H9 (cell line): Measurements from ENCODE around the gene GPR87. TPM values are rescaled to one million over a fixed set of nuclear protein-coding genes. Genes with fewer than 3 reads are reported as not detected.

ENCODE experiments used
- DNase-seq: peaks from one replicate; pipeline ENCODE4 v3.0.0-alpha.2; 2017
- H2AFZ ChIP-seq: one replicate; pipeline ENCODE4 v1.6.1; 2013; ENCODE audit warnings: mild to moderate bottlenecking, low read length, control low read depth, moderate library complexity
- H2AK5ac ChIP-seq: 2 replicates; pipeline ENCODE4 v1.6.1; 2013; ENCODE audit warnings: low read length, control low read depth, mixed read lengths; ENCODE audit not compliant: insufficient read length
- H2BK120ac ChIP-seq: one replicate; pipeline ENCODE4 v1.6.1; 2013; ENCODE audit warnings: low read depth, mild to moderate bottlenecking, low read length, control low read depth, inconsistent platforms; ENCODE audit not compliant: poor library complexity, severe bottlenecking
- H2BK12ac ChIP-seq: 2 replicates; pipeline ENCODE4 v1.6.1; 2013; ENCODE audit warnings: low read length, control low read depth, mixed read lengths, low read depth; ENCODE audit not compliant: insufficient read length
- H2BK15ac ChIP-seq: 2 replicates; pipeline ENCODE4 v1.6.1; 2013; ENCODE audit warnings: low read depth, low read length, control low read depth
- H2BK20ac ChIP-seq: one replicate; pipeline ENCODE4 v1.6.1; 2013; ENCODE audit warnings: low read depth, mild to moderate bottlenecking, low read length, control low read depth, inconsistent platforms; ENCODE audit not compliant: poor library complexity, severe bottlenecking
- H2BK5ac ChIP-seq: 2 replicates; pipeline ENCODE4 v1.6.1; 2013; ENCODE audit warnings: low read length, control low read depth, mixed read lengths; ENCODE audit not compliant: insufficient read length
- H3K14ac ChIP-seq: 2 replicates; pipeline ENCODE4 v1.6.1; 2013; ENCODE audit warnings: low read length, control low read depth; ENCODE audit not compliant: insufficient read depth
- H3K18ac ChIP-seq: 2 replicates; pipeline ENCODE4 v1.6.1; 2013; ENCODE audit warnings: low read depth, mild to moderate bottlenecking, mixed read lengths, low read length, control low read depth; ENCODE audit not compliant: insufficient read length
- H3K23ac ChIP-seq: 2 replicates; pipeline ENCODE4 v1.6.1; 2013; ENCODE audit warnings: low read length, control low read depth, mixed read lengths, low read depth; ENCODE audit not compliant: insufficient read length
- H3K23me2 ChIP-seq: 2 replicates; pipeline ENCODE4 v1.6.1; 2013; ENCODE audit warnings: low read depth, mild to moderate bottlenecking, mixed read lengths, low read length, control low read depth; ENCODE audit not compliant: insufficient read length, poor library complexity, severe bottlenecking
- H3K27ac ChIP-seq: 2 replicates; pipeline ENCODE4 v1.5.1; 2013; ENCODE audit warnings: low read length, control low read depth, mixed read lengths, low read depth; ENCODE audit not compliant: insufficient read length
- H3K27me3 ChIP-seq: 2 replicates; pipeline ENCODE4 v1.6.1; 2013; ENCODE audit warnings: low read length, control low read depth, inconsistent platforms; ENCODE audit not compliant: insufficient read depth
- H3K4ac ChIP-seq: 2 replicates; pipeline ENCODE4 v1.6.1; 2013; ENCODE audit warnings: low read depth, mild to moderate bottlenecking, control low read depth, inconsistent platforms, low read length, moderate library complexity
- H3K4me1 ChIP-seq: 2 replicates; pipeline ENCODE4 v1.6.1; 2013; ENCODE audit warnings: low read length, control low read depth, inconsistent platforms; ENCODE audit not compliant: insufficient read depth
- H3K4me2 ChIP-seq: 2 replicates; pipeline ENCODE4 v1.6.1; 2013; ENCODE audit warnings: low read length, control low read depth, mixed read lengths; ENCODE audit not compliant: insufficient read length, insufficient read depth
- H3K56ac ChIP-seq: 2 replicates; pipeline ENCODE4 v1.6.1; 2013; ENCODE audit warnings: low read depth, mild to moderate bottlenecking, mixed read lengths, low read length, control low read depth; ENCODE audit not compliant: insufficient read length
- H3K79me1 ChIP-seq: 2 replicates; pipeline ENCODE4 v1.6.1; 2013; ENCODE audit warnings: low read depth, mild to moderate bottlenecking, moderate library complexity, low read length, control low read depth, inconsistent platforms; ENCODE audit not compliant: insufficient read depth, poor library complexity, severe bottlenecking
- H3K79me2 ChIP-seq: 2 replicates; pipeline ENCODE4 v1.6.1; 2013; ENCODE audit warnings: low read length, control low read depth, inconsistent platforms; ENCODE audit not compliant: insufficient read depth
- H3K9ac ChIP-seq: 2 replicates; pipeline ENCODE4 v1.6.1; 2013; ENCODE audit warnings: low read length, control low read depth, mixed read lengths; ENCODE audit not compliant: insufficient read length; ENCODE audit errors: extremely low read depth
- H3K9me3 ChIP-seq: one replicate; pipeline ENCODE4 v1.6.1; 2013; ENCODE audit warnings: low read depth, low read length, inconsistent platforms; ENCODE audit not compliant: control insufficient read depth
- H3T11ph ChIP-seq: one replicate; pipeline ENCODE4 v1.6.1; 2013; ENCODE audit warnings: mild to moderate bottlenecking, low read length, control low read depth, inconsistent platforms
- H4K20me1 ChIP-seq: one replicate; pipeline ENCODE4 v1.6.1; 2013; ENCODE audit not compliant: control insufficient read depth, insufficient read length, insufficient read depth
- H4K5ac ChIP-seq: 2 replicates; pipeline ENCODE4 v1.6.1; 2013; ENCODE audit warnings: low read depth, mild to moderate bottlenecking, mixed read lengths, low read length, control low read depth; ENCODE audit not compliant: insufficient read length
- H4K8ac ChIP-seq: replicated peaks from 2 replicates; pipeline ENCODE4 v1.6.1; 2013; ENCODE audit warnings: low read length, control low read depth, mixed read lengths, low read depth; ENCODE audit not compliant: insufficient read length
- H4K91ac ChIP-seq: 2 replicates; pipeline ENCODE4 v1.6.1; 2013; ENCODE audit warnings: low read depth, mild to moderate bottlenecking, moderate library complexity, mixed read lengths, low read length, control low read depth; ENCODE audit not compliant: insufficient read length
- H3K27ac Mint-ChIP-seq, 3 experiments: 2 replicates in 2 of 3; 3 replicates in 1 of 3; pipeline ENCODE4 v1.8.0; 2020 to 2021; ENCODE audit warnings: mixed read lengths in 3 of 3, mild to moderate bottlenecking in 1 of 3, moderate library complexity in 1 of 3
- H3K27me3 Mint-ChIP-seq: 2 replicates; pipeline ENCODE4 v1.8.0; 2021; ENCODE audit warnings: low read depth, mild to moderate bottlenecking, moderate library complexity, mixed read lengths
- H3K36me3 Mint-ChIP-seq, 3 experiments: 2 replicates in 2 of 3; 3 replicates in 1 of 3; pipeline ENCODE4 v1.8.0; 2020 to 2021; ENCODE audit warnings: low read depth in 3 of 3, mixed read lengths in 3 of 3; ENCODE audit not compliant: insufficient read depth in 1 of 3
- H3K4me1 Mint-ChIP-seq, 2 experiments: 2 replicates each; pipeline ENCODE4 v1.8.0; 2020; ENCODE audit warnings: mixed read lengths in 2 of 2
- H3K4me3 Mint-ChIP-seq, 2 experiments: 2 replicates in 1 of 2; 3 replicates in 1 of 2; pipeline ENCODE4 v1.8.0; 2020 to 2021; ENCODE audit warnings: mild to moderate bottlenecking in 2 of 2, mixed read lengths in 2 of 2, moderate library complexity in 1 of 2
- H3K9me3 Mint-ChIP-seq, 2 experiments: 2 replicates in 1 of 2; 3 replicates in 1 of 2; pipeline ENCODE4 v1.8.0; 2020; ENCODE audit warnings: mild to moderate bottlenecking in 2 of 2, mixed read lengths in 2 of 2, moderate library complexity in 1 of 2
- WGBS: extraction: QIAGEN DNeasy Blood & Tissue Kit; methylation state at CpG from one replicate; pipeline ENCODE4 v1.1.7; 2013; ENCODE audit warnings: missing lambda C conversion rate, low lambda C conversion rate, mixed read lengths; ENCODE audit not compliant: insufficient read length; ENCODE audit errors: extremely low coverage; 5-methylcytosine and 5-hydroxymethylcytosine counted together
- total RNA-seq: library from RNA; stranded (reverse); gene quantifications from 2 replicates; pipeline ENCODE4 v1.2.1, GENCODE V29; 2021
- TF ChIP-seq, protein P1 (sequence below): fragments of 200-600 bp; sonication (generic); conservative IDR thresholded peaks from 3 replicates; pipeline ENCODE4 v1.8.0; 2021; ENCODE audit warnings: antibody characterized with exemption, mild to moderate bottlenecking

The GPR87 gene
- total RNA-seq, 1 experiment from 2014 or later, result 0.33 TPM

GRCh38 chr3:151276687-151277042 is 40.0 kb downstream of the GPR87 start:
- H3K79me1 ChIP-seq, result peaks cover 3% of the 10 kb centered on the region
- H4K5ac ChIP-seq, result no peak overlapping the region
- WGBS, result no CpG with 5 or more reads among the region's 6 CpGs
- no peak overlapping the region for H3K4ac ChIP-seq
- no peak overlapping the region for H2BK5ac ChIP-seq
- H2BK12ac ChIP-seq, result no peak overlapping the region
- no peak overlapping the region for H4K91ac ChIP-seq
- no peak overlapping the region for H3K9ac ChIP-seq
- no peak overlapping the region; a peak in 1 of 7 replicates for H3K27ac Mint-ChIP-seq
- H3K18ac ChIP-seq, result no peak overlapping the region
- H3K4me1 ChIP-seq, result no peaks in the 10 kb centered on the region; the same call in 1 of the 2 replicates
- no peak overlapping the region for H3K4me3 Mint-ChIP-seq
- H3T11ph ChIP-seq, result no peak overlapping the region
- no peak overlapping the region for H2AFZ ChIP-seq
- no peaks in the 10 kb centered on the region for H3K23me2 ChIP-seq
- no peaks in the 10 kb centered on the region for H4K20me1 ChIP-seq
- no peaks in the 10 kb centered on the region for H3K79me2 ChIP-seq
- no peak overlapping the region for H2BK15ac ChIP-seq
- no peak overlapping the region for H3K4me2 ChIP-seq
- H3K27me3 Mint-ChIP-seq, result no peaks in the 10 kb centered on the region
- no peak for DNase-seq
- no peak overlapping the region for H2BK120ac ChIP-seq
- no peaks in the 10 kb centered on the region for H3K27me3 ChIP-seq
- H2AK5ac ChIP-seq, result no peak overlapping the region
- no peak overlapping the region for H2BK20ac ChIP-seq
- no peak overlapping the region for H4K8ac ChIP-seq
- no peak overlapping the region for H3K14ac ChIP-seq
- no peaks in the 10 kb centered on the region for H3K9me3 Mint-ChIP-seq
- H3K27ac ChIP-seq, result no peak overlapping the region
- no peaks in the 10 kb centered on the region for H3K9me3 ChIP-seq
- peaks cover 4 to 8% of the 10 kb centered on the region in 2 experiments; a peak in 3 of 4 replicates for H3K4me1 Mint-ChIP-seq
- H3K36me3 Mint-ChIP-seq, result no peaks in the 10 kb centered on the region
- TF ChIP-seq, protein P1, sequence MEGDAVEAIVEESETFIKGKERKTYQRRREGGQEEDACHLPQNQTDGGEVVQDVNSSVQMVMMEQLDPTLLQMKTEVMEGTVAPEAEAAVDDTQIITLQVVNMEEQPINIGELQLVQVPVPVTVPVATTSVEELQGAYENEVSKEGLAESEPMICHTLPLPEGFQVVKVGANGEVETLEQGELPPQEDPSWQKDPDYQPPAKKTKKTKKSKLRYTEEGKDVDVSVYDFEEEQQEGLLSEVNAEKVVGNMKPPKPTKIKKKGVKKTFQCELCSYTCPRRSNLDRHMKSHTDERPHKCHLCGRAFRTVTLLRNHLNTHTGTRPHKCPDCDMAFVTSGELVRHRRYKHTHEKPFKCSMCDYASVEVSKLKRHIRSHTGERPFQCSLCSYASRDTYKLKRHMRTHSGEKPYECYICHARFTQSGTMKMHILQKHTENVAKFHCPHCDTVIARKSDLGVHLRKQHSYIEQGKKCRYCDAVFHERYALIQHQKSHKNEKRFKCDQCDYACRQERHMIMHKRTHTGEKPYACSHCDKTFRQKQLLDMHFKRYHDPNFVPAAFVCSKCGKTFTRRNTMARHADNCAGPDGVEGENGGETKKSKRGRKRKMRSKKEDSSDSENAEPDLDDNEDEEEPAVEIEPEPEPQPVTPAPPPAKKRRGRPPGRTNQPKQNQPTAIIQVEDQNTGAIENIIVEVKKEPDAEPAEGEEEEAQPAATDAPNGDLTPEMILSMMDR, result no peak
- no peak overlapping the region for H3K56ac ChIP-seq
- H3K23ac ChIP-seq, result no peak overlapping the region
